HG03060 (cell line): ENCODE measurements around the gene BRCA2.

Experiments
- ATAC-seq: cut with Tn5 transposase; IDR thresholded peaks from one replicate; pipeline ENCODE4 v1.9.1; 2021; ENCODE audit warnings: low read depth, moderate number of reproducible peaks; ENCODE audit not compliant: unreplicated experiment

BRCA2 gene

GRCh38 chr13:32383836-32384618 is 68.7 kb downstream of the BRCA2 start:
- no peak for ATAC-seq

- no peak for ATAC-seq
Measured at GRCh38 chr13:32384702-32385101, 69.4 kb downstream of the BRCA2 start.

- ATAC-seq = no peak
Measured at GRCh38 chr13:32385410-32385809, 70.1 kb downstream of the BRCA2 start.

GRCh38 chr13:32390048-32390447 is 74.7 kb downstream of the BRCA2 start:
- no peak for ATAC-seq

- ATAC-seq = no peak
Measured at GRCh38 chr13:32390484-32390883, 75.2 kb downstream of the BRCA2 start.

- no peak for ATAC-seq
Measured at GRCh38 chr13:32391101-32391619, 75.9 kb downstream of the BRCA2 start.

GRCh38 chr13:32403108-32403507 is 87.8 kb downstream of the BRCA2 start:
- no peak for ATAC-seq

- no peak for ATAC-seq
Measured at GRCh38 chr13:32407854-32408253, 92.5 kb downstream of the BRCA2 start.

- ATAC-seq = no peak
Measured at GRCh38 chr13:32408296-32409000, 93.1 kb downstream of the BRCA2 start.

- ATAC-seq = no peak
Measured at GRCh38 chr13:32409001-32409313, 93.6 kb downstream of the BRCA2 start.

- ATAC-seq = no peak
Measured at GRCh38 chr13:32409561-32410421, 94.5 kb downstream of the BRCA2 start.

GRCh38 chr13:32413284-32413683 is 98.0 kb downstream of the BRCA2 start:
- ATAC-seq = no peak

- ATAC-seq = no peak
Measured at GRCh38 chr13:32414580-32414979, 99.3 kb downstream of the BRCA2 start.

- no peak for ATAC-seq
Measured at GRCh38 chr13:32415019-32415418, 99.7 kb downstream of the BRCA2 start.

GRCh38 chr13:32417995-32418394 is 102.7 kb downstream of the BRCA2 start:
- no peak for ATAC-seq

- ATAC-seq = no peak
Measured at GRCh38 chr13:32419862-32420261, 104.6 kb downstream of the BRCA2 start.

- no peak for ATAC-seq
Measured at GRCh38 chr13:32423592-32423991, 108.3 kb downstream of the BRCA2 start.

GRCh38 chr13:32425158-32425557 is 109.8 kb downstream of the BRCA2 start:
- no peak for ATAC-seq

GRCh38 chr13:32426191-32426989 is 111.1 kb downstream of the BRCA2 start:
- peak; percentile 34 for ATAC-seq
